ENCODE data around the gene PLXND1. TPM values are rescaled to one million over a fixed set of nuclear protein-coding genes. Genes with fewer than 3 reads are reported as not detected.

The PLXND1 gene
- total RNA-seq, 2 experiments from 2014 or later: 4.7 to 6.0 TPM

- Histone ChIP-seq H4K20me1 (ENCODE audit: insufficient read depth, low read length) (no peaks in the 10 kb centered on the region), H3K4me1 (ENCODE audit: insufficient read depth, low read length, poor library complexity, severe bottlenecking) (peaks cover 54% of the 10 kb centered on the region), H3K4me3 (ENCODE audit: low read depth, low read length, poor library complexity, severe bottlenecking) (peak overlapping the region; percentile 22), H3K79me2 (ENCODE audit: insufficient read depth, low read depth, low read length) (no peaks in the 10 kb centered on the region), H2AFZ (ENCODE audit: low read length) (peak overlapping the region; percentile 36; the same call in 1 of the 2 replicates), H3K36me3 (ENCODE audit: insufficient read depth, low read length) (no peaks in the 10 kb centered on the region), H3K9me3 (ENCODE audit: low read length) (no peaks in the 10 kb centered on the region), H3K27ac (ENCODE audit: low read depth, low read length, poor library complexity, severe bottlenecking) (peak overlapping the region; percentile 92), H3K9me2 (ENCODE audit: insufficient read depth, low read length) (no peaks in the 10 kb centered on the region), H3K4me2 (ENCODE audit: low read length) (peak overlapping the region; percentile 60)
- ChIA-PET CTCF (ENCODE audit: unreplicated experiment) (interaction anchor here (0.6 to 1.1 kb wide), 8 partner anchors 11 to 1826 kb away, joined by 3 to 10 read pairs (median 4); no protein-coding TSS in a partner anchor), POLR2A (interaction anchor here (0.6 to 2.6 kb wide), 12 partner anchors 10 to 294 kb away, joined by 3 to 8 read pairs (median 4); a partner anchor contains a TSS)
- BruUV-seq (replicated peaks): no TSS peak
- TF ChIP-seq EZH2phosphoT487 (IDR thresholded peaks at IDR 0.05; ENCODE audit: borderline replicate concordance, low read depth, low read length) (no peak), CTCF (conservative IDR thresholded peaks at IDR 0.05; ENCODE audit: low read length) (no peak)
- intact Hi-C loops (cut with micrococcal nuclease; ENCODE audit: unreplicated experiment): loop anchor here (2.0 kb wide), 1 partner anchor 314 kb away; no protein-coding TSS in a partner anchor
- DNase-seq (ENCODE audit: low spot score): peak; percentile 98
Observed at GRCh38 chr3:129576514-129577352, 29.7 kb downstream of the PLXND1 start.

GRCh38 chr3:129575997-129576384, 30.5 kb downstream of the PLXND1 start:
- Histone ChIP-seq H2AFZ (ENCODE audit: low read length) (peak overlapping the region; percentile 36; the same call in 1 of the 2 replicates), H4K20me1 (ENCODE audit: insufficient read depth, low read length) (no peaks in the 10 kb centered on the region), H3K79me2 (ENCODE audit: insufficient read depth, low read depth, low read length) (no peaks in the 10 kb centered on the region), H3K27ac (ENCODE audit: low read depth, low read length, poor library complexity, severe bottlenecking) (peak overlapping the region; percentile 92), H3K4me2 (ENCODE audit: low read length) (peak overlapping the region; percentile 60), H3K9me3 (ENCODE audit: low read length) (no peaks in the 10 kb centered on the region), H3K4me1 (ENCODE audit: insufficient read depth, low read length, poor library complexity, severe bottlenecking) (peaks cover 54% of the 10 kb centered on the region), H3K4me3 (ENCODE audit: low read depth, low read length, poor library complexity, severe bottlenecking) (peak overlapping the region; percentile 22), H3K36me3 (ENCODE audit: insufficient read depth, low read length) (no peaks in the 10 kb centered on the region), H3K9me2 (ENCODE audit: insufficient read depth, low read length) (no peaks in the 10 kb centered on the region)
- BruUV-seq (replicated peaks): no TSS peak
- DNase-seq (ENCODE audit: low spot score): peak; percentile 53
- POLR2A ChIA-PET: interaction anchor here (0.6 to 2.6 kb wide), 5 partner anchors 9 to 295 kb away, joined by 3 to 8 read pairs (median 4); no protein-coding TSS in a partner anchor
- CTCF ChIA-PET (ENCODE audit: unreplicated experiment): no interaction called here
- intact Hi-C loops (cut with micrococcal nuclease; ENCODE audit: unreplicated experiment): loop anchor here (2.0 kb wide), 1 partner anchor 315 kb away; no protein-coding TSS in a partner anchor
- TF ChIP-seq CTCF (conservative IDR thresholded peaks at IDR 0.05; ENCODE audit: low read length) (no peak), EZH2phosphoT487 (IDR thresholded peaks at IDR 0.05; ENCODE audit: borderline replicate concordance, low read depth, low read length) (no peak)
